HG02852 (cell line): Measurements from ENCODE around the gene DAZAP1.
"Not testable (repeated sequence)": the region's sequence is repeated elsewhere in the genome, so short reads cannot be mapped to it uniquely, and the experiment has no call there.

ENCODE experiments used
- ATAC-seq: cut with Tn5 transposase; IDR thresholded peaks from one replicate; pipeline ENCODE4 v1.9.1; 2021; ENCODE audit warnings: mild to moderate bottlenecking, moderate library complexity; ENCODE audit not compliant: unreplicated experiment

DAZAP1 gene

DNA sequence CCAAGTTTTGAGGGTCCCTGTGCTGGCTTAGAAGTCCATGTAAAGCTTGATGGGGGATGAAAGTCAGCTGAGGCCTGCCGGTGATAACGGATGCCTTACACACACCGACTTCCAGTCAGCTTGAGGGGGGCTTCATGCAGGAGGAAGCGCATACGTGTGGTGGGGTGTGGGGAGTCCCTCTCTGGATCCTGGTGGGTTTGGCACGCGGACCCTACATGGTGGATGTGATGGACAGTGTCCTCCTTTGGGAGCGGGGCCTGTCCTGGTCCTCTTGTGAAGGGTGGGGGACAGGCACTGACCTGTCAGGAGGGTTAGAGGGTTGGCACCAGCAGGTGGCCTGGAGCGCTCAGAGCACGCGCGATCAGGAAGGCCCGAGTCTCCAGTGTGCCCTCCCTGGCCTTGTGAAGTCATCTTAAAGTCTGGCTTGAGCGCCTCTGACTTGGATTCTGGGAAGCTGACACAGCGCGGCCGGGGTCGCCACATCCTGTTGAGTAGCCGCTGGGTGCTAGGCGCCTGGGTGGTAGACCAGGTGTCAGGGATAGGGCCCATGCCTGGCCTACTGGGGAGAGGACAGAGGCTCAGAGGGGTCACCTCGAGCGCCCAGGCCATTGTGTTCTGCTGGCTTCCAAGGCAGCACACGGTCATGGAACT is 2.9 kb downstream of the DAZAP1 start:
- ATAC-seq = no peak

DNA sequence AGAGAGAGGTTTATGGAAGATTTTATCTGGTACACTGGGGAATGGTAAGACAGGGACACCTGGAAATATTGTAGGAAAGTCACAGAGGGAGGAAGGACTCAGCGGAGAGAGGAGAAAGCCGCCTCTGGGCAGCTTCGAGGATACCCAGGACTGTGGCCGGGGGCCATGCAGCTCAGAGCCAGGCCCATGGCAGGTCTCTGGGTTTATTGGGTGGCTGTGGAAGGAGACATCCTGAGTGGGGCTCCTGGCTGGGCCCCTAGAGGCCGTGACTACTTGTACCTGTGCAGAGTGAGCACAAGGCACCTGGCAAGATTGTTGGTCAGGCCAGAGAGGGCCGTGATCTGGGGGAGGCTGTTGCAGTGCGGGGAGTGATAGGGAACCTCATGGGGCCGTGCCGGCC is 3.4 kb downstream of the DAZAP1 start:
- ATAC-seq = no peak

DNA sequence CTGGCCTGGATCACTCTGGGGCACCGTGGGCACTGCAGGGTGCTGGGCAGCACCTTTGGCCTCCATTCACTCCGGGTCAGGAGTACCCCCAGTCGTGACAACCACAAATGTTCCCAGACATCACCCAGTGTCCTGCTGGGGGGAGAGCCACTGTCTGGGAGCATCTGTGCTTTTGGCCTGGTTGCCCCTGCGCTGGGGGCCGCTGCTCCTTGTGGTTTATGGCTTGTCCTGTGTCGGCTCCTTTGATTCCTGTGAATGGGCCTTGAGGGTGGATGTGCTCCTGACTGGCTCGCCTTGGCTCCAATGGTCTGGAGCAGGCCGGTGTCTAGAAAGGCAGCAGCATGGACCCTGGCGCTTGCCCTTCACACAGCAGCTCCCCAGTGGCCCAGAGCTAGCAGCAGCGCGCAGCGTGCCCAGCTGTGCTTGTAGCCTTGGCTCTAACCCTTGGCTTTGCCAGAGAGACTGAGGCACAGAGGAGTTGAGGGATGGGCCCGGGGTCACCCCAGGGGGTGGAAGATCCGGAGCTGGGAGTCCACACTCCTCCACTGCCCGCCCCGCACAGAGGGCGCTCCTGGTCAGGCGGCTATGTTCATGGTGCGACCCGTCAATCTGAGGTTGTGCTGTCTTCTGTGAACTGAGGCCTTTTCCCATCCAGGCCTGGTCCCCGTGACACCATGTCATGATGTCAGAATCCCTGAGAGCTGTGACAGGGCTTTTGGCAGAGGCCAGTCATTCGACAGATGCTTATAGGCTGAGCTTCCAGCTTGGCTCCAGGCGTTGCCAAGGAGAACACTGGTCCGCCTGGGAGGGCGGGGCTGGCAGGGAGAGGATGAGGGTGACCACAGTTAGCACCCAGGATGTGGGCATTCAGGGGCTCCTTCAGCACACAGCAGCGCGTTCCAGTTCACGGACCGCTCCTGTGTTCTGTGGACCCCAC is 4.1 kb downstream of the DAZAP1 start:
- ATAC-seq = no peak

DNA sequence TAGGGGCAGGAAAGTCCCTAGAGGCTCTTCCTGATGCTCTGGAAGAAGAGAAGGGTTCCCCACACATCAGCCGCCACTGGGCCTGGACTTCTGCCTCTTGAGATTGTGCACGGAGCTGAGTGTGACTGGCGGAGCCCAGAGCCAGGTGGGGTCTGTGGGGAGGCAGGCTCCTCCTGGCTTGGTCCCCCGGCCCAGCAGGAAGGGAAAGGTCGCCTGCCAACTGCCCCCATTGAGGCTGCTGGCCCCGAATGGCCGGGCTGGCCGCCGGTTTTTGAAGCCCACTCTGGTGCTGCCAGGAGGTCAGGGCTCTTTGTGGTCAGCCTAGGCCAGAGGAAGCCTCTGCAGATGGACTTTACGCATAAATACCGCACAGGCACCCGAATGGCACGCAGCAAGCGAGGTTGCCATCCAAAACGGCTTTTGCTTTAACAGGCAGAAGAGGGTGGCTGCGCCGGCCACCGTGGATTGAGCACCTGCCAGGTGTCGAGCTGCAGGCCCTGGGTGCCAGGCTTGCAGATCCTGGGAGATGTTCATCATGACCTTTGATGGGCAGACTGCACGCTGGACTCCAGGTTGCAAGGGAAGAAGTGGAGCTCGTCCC is 5.0 kb downstream of the DAZAP1 start:
- no peak for ATAC-seq

DNA sequence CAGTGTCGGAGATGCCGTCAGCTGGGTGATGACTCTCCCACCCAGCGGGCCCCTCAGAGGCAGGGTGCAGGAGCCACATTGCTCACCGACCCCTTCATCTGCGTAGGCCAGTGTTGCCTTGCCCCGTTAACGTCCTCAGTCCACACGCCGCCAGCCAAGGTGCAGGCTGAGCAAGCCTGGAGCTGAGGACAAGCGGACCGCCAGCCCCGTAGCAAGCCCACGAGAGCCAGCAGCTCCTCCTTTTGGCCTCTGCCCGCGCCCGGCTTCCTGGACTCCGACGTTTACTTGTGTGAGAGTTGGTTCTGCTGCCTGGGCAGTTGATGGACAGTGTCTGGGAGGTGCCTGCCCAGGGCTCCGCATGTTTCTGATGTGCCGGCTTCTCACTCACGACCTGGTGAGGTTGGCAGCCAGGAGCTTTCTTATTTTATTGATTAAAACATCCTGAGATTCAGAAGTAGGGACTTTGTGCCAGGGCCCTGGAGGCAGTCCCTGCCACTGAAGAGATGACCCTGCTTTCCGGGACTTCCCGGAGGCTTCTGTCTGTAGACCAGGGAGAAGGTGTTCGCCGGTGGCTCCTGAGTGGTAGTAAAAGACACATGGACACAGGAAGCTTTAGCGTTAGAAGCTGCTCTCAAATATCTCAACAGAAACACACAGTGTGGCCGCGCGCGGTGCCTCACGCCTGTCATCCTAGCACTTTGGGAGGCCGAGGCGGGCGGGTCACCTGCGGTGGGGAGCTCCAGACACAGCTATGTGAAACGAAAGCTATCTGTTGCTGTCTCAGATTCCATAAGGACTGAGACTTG is 5.8 kb downstream of the DAZAP1 start:
- no peak for ATAC-seq

DNA sequence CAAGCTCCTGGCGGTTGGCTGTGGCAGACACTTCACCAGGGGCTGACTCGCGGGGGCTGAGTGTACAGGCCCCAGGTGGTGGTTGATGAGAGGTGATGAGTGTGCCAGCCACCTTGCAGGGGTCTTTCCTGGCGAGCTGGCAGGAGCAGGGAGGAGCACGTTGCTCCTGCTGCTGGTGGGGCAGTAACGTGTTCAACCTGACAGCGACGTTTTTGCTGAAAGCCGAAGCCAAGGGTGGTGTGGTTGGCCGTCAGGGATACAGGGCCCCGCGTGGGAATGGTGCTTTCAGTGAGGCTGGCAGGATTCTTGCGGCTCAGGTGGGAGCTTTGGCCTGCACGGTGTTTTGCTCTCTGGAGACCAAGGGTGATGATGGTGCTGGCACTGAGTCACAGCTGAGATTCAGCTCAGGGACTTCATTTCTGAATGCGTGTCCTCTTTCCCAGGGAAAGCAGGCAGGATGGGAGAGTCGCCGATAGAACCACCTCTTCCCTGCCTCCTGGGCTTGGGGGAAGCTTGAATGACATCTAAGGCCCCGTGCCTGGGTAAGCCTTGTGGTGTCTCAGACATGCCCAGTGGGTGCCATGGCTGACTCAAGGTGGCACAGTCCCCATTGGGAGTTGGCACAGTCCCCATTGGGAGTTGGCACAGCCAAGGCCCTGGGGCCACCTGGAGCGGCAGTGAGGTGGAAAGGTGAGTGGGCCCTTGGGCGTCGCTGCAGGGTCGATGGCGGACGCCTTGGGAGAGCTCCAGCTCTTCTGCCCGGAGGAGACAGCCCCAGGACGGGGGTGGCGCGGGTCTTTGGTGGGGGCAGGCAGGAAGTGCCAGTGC is 8.8 kb downstream of the DAZAP1 start:
- no peak for ATAC-seq

DNA sequence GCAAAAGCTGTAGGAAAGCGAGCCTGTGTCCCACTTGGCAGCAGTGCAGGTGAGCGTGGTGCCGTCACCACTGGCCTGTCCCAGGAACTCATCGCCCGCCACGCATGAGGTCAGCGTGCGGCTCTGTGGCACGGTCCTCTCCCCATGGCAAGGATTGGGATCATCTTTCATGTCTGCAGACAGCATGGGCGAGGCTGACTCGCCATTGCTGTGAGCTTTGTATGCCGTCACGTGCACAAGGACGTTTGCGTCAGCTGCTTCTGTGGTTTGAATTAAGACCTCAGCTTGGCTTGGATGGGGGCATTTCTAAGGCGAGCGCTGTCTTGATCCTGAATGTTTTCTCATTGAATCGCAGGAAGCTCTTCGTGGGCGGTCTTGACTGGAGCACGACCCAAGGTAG is 9.8 kb downstream of the DAZAP1 start:
- no peak for ATAC-seq

DNA sequence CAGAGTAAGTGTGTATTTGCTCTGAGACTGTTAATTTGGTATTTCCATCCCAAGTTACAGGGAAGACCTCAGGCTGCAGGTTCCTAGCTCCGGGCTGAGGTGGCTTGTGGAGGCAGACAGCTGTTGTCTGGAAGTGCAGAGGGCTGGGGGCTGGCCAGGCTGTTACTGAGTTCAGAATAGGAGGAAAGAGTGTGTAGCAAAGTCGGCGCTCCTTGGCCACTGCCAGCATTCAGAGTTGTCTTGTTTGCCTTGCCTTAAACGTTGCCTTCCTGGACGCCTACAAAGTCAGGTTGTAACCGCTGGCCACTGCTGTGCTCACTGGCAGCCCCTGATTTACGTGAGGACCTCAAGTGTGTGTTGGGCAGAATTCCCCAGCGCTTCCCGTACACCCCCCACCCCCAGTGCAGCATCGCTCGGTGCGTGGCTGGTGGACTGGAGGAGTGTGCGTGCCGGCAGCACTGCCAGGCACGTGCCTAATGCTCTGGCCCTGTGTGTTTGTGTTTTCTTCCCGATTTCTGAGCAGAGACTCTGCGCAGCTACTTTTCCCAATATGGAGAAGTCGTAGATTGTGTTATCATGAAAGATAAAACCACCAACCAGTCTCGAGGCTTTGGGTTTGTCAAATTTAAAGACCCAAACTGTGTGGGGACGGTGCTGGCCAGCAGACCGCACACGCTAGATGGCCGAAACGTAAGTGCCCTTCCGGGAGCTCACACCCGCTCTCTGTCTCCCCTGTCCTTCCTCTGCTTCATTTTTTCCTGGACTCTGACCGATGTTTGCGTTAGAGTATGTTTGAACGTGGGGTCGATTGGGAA is 10.5 kb downstream of the DAZAP1 start:
- no peak for ATAC-seq

DNA sequence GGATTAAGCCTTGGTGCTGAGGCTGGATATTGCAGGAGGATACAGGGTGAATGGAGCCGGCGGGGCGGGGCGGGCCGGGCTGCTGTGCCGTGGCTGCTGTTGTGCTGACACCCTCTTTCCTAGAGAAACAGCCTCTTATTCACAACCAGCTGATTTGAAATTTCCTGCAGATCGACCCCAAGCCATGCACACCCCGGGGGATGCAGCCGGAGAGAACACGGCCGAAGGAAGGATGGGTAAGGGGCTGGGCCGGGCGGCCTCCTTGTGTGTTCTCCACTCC is 11.1 kb downstream of the DAZAP1 start:
- ATAC-seq = no peak

DNA sequence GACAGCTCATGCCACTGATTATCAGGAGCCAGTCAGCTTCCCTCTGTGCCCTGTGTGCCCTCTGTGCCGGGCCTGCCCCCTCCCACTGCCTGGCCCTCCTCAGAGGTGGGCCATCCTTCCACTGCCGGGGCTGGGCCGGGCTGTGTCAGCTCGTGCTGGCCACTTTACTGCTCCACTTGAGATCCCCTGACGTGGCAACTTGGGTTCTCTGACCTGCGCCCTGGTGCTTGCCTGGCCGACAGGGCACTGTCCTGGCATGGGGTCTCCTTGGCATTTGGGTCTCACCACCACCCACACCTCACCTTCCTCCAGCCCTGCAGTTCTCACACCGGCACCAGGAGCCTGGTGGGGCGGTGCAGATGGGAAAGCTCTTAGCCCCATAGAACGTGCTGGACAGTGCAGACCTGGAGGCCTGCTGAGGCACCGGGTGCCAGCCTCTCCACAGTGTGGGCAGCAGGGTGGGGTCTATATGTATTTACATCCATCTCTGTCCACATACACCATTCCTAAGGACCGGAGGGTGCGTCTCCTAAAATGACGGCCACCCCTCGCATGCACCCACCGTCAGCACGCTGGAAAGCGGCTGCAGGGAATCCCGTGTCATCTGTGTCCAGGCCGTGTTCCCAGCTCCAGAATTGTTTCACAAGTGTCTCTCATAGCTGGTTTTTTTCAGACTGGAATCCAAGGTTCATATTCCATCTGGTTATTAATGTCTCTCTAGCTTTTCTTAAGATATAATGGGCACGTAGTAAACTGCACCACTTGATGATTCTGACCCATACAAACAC is 11.8 kb downstream of the DAZAP1 start:
- no peak for ATAC-seq

DNA sequence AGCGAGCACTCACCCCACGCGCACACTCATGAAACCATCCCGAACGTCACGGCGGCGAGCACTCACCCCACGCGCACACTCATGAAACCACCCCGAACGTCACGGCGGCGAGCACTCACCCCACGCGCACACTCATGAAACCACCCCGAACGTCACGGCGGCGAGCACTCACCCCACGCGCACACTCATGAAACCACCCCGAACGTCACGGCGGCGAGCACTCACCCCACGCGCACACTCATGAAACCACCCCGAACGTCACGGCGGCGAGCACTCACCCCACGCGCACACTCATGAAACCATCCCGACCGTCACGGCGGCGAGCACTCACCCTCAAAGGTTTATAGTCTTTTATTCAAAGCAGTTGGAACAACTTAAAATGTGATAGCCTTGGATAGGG is 12.7 kb downstream of the DAZAP1 start:
- not testable (repeated sequence) for ATAC-seq

DNA sequence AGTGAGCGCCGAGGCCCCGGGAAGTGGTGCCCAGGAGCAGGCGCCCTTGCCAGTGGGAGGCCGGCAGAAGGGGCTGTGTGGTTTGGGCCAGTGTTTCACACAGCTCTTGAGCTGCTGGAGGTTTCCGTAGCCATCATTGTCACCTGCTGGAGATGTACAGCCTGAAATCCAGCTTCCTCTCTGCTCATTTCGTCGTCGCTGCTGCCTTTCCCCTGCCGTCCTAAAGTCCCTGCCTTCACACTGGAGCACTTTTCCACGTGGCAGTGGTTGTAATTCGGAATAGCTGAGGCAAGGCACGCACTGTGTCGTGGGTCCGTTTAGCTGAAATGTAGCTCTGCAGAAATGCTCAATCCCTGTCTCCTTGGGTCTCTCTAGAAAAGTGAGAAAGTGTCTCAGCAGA is 13.2 kb downstream of the DAZAP1 start:
- ATAC-seq = no peak

DNA sequence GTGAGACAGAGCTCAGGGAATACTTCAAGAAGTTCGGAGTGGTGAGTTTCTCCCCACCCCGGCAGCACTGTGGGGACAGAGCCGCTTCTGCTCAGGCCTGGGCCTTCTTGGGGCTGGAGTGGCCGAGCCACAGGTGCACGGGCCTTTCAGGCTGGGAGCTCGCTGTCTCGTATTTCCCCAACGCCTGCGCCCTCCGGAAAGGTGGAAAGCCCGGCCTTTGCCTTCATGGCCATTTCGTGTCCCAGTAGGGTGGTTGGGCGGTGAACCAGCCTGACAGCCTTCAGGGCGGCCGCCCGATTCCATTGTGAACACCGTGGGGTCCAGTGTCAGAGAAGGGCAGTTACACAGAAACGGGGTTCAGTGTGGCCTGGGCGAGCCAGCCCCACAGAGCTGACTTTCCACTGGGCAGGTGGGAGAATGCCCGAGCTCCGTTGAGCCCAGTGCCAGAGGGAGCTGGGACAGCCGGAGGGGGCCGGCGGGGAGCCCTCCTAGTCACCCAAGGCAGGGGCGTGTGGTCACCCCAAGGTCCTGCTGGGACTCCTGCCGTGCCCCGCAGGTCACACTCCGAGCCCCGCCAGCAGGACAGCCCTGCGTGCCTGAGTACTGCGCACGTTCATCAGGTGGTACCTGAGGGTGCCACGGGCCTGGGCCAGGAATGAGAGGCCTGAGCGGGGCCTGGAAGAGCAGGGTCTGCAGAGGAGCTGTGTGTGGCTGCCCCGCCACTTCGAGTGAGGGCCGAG is 14.0 kb downstream of the DAZAP1 start:
- ATAC-seq = no peak

DNA sequence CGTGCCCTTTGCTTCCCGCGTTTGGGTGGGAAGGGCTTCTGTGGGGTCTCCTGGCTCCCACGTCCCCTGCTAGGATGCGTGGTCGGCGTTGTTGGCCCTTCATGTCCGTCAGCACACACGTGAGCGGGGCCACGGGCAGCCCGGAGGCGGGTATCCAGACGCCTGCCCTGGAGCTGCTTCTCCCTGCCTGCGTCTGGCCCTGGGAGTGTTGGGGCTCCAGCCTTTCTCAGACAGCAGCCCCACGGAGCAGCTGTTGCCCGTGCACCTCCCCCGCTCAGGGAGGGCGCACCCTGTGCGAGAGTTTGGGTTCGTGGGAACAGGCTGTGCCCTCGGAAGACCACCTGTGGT is 14.5 kb downstream of the DAZAP1 start:
- ATAC-seq = no peak

DNA sequence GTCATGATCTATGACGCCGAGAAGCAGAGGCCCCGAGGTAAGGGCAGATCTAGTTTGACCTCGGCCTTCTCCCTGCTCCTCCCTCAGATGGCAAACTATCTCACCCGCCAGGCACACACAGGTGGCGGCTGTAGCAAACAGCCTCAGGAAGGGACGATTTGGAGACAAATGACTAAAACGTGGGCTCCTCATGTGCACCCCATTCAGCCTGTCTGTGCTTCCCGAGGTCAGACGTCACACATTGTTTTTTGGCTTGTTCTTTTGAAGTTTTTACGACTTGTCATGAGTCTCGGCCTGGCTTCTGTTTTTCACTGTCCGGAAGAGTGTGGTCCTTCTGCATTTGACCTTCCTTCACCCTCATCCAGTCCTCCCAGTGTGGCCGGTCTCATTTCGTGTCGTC is 15.0 kb downstream of the DAZAP1 start:
- ATAC-seq = no peak

DNA sequence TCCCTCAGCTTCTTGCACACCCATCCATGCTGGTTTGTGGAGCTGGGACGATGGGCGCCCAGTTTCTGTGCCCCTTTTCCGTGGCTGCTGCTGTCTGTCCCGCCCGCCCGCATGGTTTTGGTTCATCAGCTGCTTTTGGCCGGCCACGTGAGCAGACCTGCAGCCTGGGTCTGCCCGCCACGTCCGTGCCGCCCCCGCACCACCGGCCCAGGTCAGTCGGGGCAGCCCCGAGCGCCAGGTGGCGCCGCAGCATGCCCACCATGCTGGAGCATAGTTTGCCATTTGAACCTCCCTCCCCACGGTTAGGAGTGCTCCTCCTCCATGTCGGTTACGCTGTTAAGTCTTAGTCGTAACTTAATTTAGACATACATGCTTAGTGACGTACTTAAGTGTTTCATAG is 15.6 kb downstream of the DAZAP1 start:
- no peak for ATAC-seq

DNA sequence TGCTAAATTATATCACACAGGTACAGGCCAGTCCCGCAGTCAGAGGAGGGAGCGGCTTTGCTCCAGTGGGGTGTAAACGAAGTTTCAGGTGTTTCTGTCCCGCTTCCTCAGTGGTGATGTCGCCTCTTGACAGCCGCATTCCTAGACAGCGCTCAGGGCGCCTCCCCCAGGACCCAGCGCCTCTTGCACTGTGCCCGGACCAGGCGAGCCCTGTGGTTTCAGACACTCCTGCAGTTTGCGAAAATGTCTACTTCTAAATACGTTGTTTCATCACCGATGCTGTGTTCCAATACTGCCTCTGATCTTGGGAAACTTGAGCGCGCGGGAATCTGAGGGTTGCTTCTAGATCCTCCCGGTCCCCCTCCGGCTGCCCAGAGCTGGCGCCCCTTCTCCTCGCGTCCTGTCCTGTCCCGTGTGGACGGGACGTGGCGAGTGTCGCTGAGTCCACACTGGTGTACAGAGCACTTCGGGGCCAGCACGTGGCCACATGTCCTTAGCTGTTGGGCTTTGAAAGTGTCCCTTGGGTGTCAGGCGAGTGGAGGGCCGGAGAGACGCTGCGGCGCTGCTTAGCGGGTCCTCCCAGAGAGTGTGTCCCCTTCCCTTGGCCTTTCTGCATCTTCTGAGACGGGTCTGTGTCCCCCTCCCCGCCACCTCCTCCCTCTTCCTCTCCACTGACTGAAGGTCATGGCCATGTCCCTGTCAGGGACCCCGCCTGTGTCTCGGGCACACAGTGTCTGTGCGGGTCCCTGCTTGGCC is 16.2 kb downstream of the DAZAP1 start:
- no peak for ATAC-seq
